Neuron (in vitro differentiated cells): ENCODE results near the gene ZNF503.
"Not testable (repeated sequence)": the region's sequence is repeated elsewhere in the genome, so short reads cannot be mapped to it uniquely, and the experiment has no call there.

ENCODE experiments used
- H2AFZ ChIP-seq: one replicate; pipeline ENCODE4 v1.6.1; 2013; ENCODE audit warnings: low read depth, mild to moderate bottlenecking, inconsistent platforms, low read length, moderate library complexity
- H3K27me3 ChIP-seq: one replicate; pipeline ENCODE4 v1.6.1; 2013; ENCODE audit warnings: low read length; ENCODE audit not compliant: insufficient read depth
- H3K36me3 ChIP-seq: one replicate; pipeline ENCODE4 v1.6.1; 2013; ENCODE audit warnings: low read length; ENCODE audit not compliant: insufficient read depth
- H3K4me1 ChIP-seq: one replicate; pipeline ENCODE4 v1.6.1; 2013; ENCODE audit warnings: low read length; ENCODE audit not compliant: insufficient read depth
- H3K4me3 ChIP-seq: 2 replicates; pipeline ENCODE4 v1.5.1; 2013; ENCODE audit warnings: mild to moderate bottlenecking, low read length, moderate library complexity
- H3K9me3 ChIP-seq: one replicate; pipeline ENCODE4 v1.6.1; 2013; ENCODE audit warnings: low read length

ZNF503 gene

GRCh38 chr10:75390178-75390577, 11.4 kb downstream of the ZNF503 start:
- Histone ChIP-seq H3K4me1 (no peaks in the 10 kb centered on the region), H3K27me3 (no peaks in the 10 kb centered on the region), H3K4me3 (no peak overlapping the region), H3K9me3 (peaks cover 3% of the 10 kb centered on the region), H3K36me3 (no peaks in the 10 kb centered on the region), H2AFZ (no peak overlapping the region)

GRCh38 chr10:75388082-75388481, 13.5 kb downstream of the ZNF503 start:
- Histone ChIP-seq H3K27me3 (no peaks in the 10 kb centered on the region), H3K4me1 (no peaks in the 10 kb centered on the region), H3K9me3 (peaks cover 3% of the 10 kb centered on the region), H3K4me3 (no peak overlapping the region), H3K36me3 (no peaks in the 10 kb centered on the region), H2AFZ (no peak overlapping the region)

- no peaks in the 10 kb centered on the region for H3K36me3 ChIP-seq
- no peaks in the 10 kb centered on the region for H3K4me1 ChIP-seq
- H3K9me3 ChIP-seq, result peaks cover 3% of the 10 kb centered on the region
- no peak overlapping the region for H3K4me3 ChIP-seq
- no peak overlapping the region for H2AFZ ChIP-seq
- H3K27me3 ChIP-seq, result no peaks in the 10 kb centered on the region
Observed at GRCh38 chr10:75386128-75386527, 15.4 kb downstream of the ZNF503 start.

- no peaks in the 10 kb centered on the region for H3K36me3 ChIP-seq
- H3K4me3 ChIP-seq, result no peak overlapping the region
- H2AFZ ChIP-seq, result no peak overlapping the region
- H3K9me3 ChIP-seq, result no peaks in the 10 kb centered on the region
- H3K4me1 ChIP-seq, result peaks cover 19% of the 10 kb centered on the region
- H3K27me3 ChIP-seq, result no peaks in the 10 kb centered on the region
Observed at GRCh38 chr10:75379817-75380216, 21.7 kb downstream of the ZNF503 start.

GRCh38 chr10:75379212-75379724, 22.3 kb downstream of the ZNF503 start:
- Histone ChIP-seq H2AFZ (no peak overlapping the region), H3K4me1 (peaks cover 19% of the 10 kb centered on the region), H3K4me3 (no peak overlapping the region), H3K36me3 (no peaks in the 10 kb centered on the region), H3K9me3 (no peaks in the 10 kb centered on the region), H3K27me3 (no peaks in the 10 kb centered on the region)

- Histone ChIP-seq H3K36me3 (no peaks in the 10 kb centered on the region), H3K4me3 (no peak overlapping the region), H3K9me3 (no peaks in the 10 kb centered on the region), H3K4me1 (peaks cover 19% of the 10 kb centered on the region), H2AFZ (no peak overlapping the region), H3K27me3 (no peaks in the 10 kb centered on the region)
Observed at GRCh38 chr10:75378379-75378778, 23.2 kb downstream of the ZNF503 start.

- no peaks in the 10 kb centered on the region for H3K9me3 ChIP-seq
- no peaks in the 10 kb centered on the region for H3K36me3 ChIP-seq
- peaks cover 19% of the 10 kb centered on the region for H3K4me1 ChIP-seq
- H2AFZ ChIP-seq, result no peak overlapping the region
- no peak overlapping the region for H3K4me3 ChIP-seq
- no peaks in the 10 kb centered on the region for H3K27me3 ChIP-seq
Observed at GRCh38 chr10:75377869-75378268, 23.7 kb downstream of the ZNF503 start.

- Histone ChIP-seq H3K9me3 (no peaks in the 10 kb centered on the region), H3K36me3 (no peaks in the 10 kb centered on the region), H2AFZ (no peak overlapping the region), H3K4me3 (no peak overlapping the region), H3K4me1 (peaks cover 19% of the 10 kb centered on the region), H3K27me3 (no peaks in the 10 kb centered on the region)
Observed at GRCh38 chr10:75375838-75376237, 25.7 kb downstream of the ZNF503 start.

GRCh38 chr10:75371010-75371409, 30.6 kb downstream of the ZNF503 start:
- H3K4me1 ChIP-seq, result no peaks in the 10 kb centered on the region
- H3K36me3 ChIP-seq, result no peaks in the 10 kb centered on the region
- no peak overlapping the region for H3K4me3 ChIP-seq
- peaks cover 4% of the 10 kb centered on the region for H3K27me3 ChIP-seq
- H2AFZ ChIP-seq, result no peak overlapping the region
- H3K9me3 ChIP-seq, result no peaks in the 10 kb centered on the region

- H3K4me3 ChIP-seq, H3K27me3 ChIP-seq, H3K36me3 ChIP-seq, H2AFZ ChIP-seq, H3K9me3 ChIP-seq, H3K4me1 ChIP-seq: not testable (repeated sequence)
Observed at GRCh38 chr10:75369838-75370237, 31.7 kb downstream of the ZNF503 start.

GRCh38 chr10:75367901-75368300, 33.7 kb downstream of the ZNF503 start:
- no peak overlapping the region for H2AFZ ChIP-seq
- no peaks in the 10 kb centered on the region for H3K4me1 ChIP-seq
- H3K27me3 ChIP-seq, result peaks cover 6% of the 10 kb centered on the region
- H3K4me3 ChIP-seq, result no peak overlapping the region
- no peaks in the 10 kb centered on the region for H3K36me3 ChIP-seq
- H3K9me3 ChIP-seq, result no peaks in the 10 kb centered on the region

GRCh38 chr10:75367021-75367487, 34.5 kb downstream of the ZNF503 start:
- H3K27me3 ChIP-seq, result peaks cover 6% of the 10 kb centered on the region
- no peak overlapping the region for H3K4me3 ChIP-seq
- no peak overlapping the region for H2AFZ ChIP-seq
- no peaks in the 10 kb centered on the region for H3K36me3 ChIP-seq
- H3K4me1 ChIP-seq, result no peaks in the 10 kb centered on the region
- no peaks in the 10 kb centered on the region for H3K9me3 ChIP-seq

- H2AFZ ChIP-seq, result no peak overlapping the region
- no peaks in the 10 kb centered on the region for H3K36me3 ChIP-seq
- no peaks in the 10 kb centered on the region for H3K4me1 ChIP-seq
- no peak overlapping the region for H3K4me3 ChIP-seq
- peaks cover 6% of the 10 kb centered on the region for H3K27me3 ChIP-seq
- H3K9me3 ChIP-seq, result no peaks in the 10 kb centered on the region
Observed at GRCh38 chr10:75363431-75363830, 38.1 kb downstream of the ZNF503 start.

GRCh38 chr10:75359876-75360275, 41.7 kb downstream of the ZNF503 start:
- not testable (repeated sequence) for H3K27me3 ChIP-seq, H3K4me1 ChIP-seq, H2AFZ ChIP-seq, H3K36me3 ChIP-seq, H3K9me3 ChIP-seq, H3K4me3 ChIP-seq
